ENCODE measurements around the gene TPM4.

Gene TPM4

GRCh38 chr19:16095071-16095571, 18.8 kb downstream of the TPM4 start:
- TF ChIP-seq SIN3A (IDR thresholded peaks at IDR 0.05; ENCODE audit: borderline replicate concordance, insufficient read depth, low read length) (no peak), TAF1 (IDR thresholded peaks at IDR 0.05; ENCODE audit: borderline replicate concordance, insufficient read depth, low read length) (no peak), POLR2AphosphoS5 (IDR thresholded peaks at IDR 0.05; ENCODE audit: low read depth, low read length) (no peak), FOXP2 (optimal IDR thresholded peaks at IDR 0.05; ENCODE audit: borderline replicate concordance, extremely low read depth, extremely low read length, insufficient read depth) (no peak), REST (IDR thresholded peaks at IDR 0.05; ENCODE audit: insufficient read depth in 1 of 2, low read depth in 2 of 2, low read length in 2 of 2) (no peak)

- TF ChIP-seq TAF1 (IDR thresholded peaks at IDR 0.05; ENCODE audit: borderline replicate concordance, insufficient read depth, low read length) = no peak
- no peak for TF ChIP-seq POLR2AphosphoS5 (IDR thresholded peaks at IDR 0.05; ENCODE audit: low read depth, low read length)
- no peak for TF ChIP-seq FOXP2 (optimal IDR thresholded peaks at IDR 0.05; ENCODE audit: borderline replicate concordance, extremely low read depth, extremely low read length, insufficient read depth)
- TF ChIP-seq SIN3A (IDR thresholded peaks at IDR 0.05; ENCODE audit: borderline replicate concordance, insufficient read depth, low read length) = no peak
- TF ChIP-seq REST (IDR thresholded peaks at IDR 0.05; ENCODE audit: insufficient read depth in 1 of 2, low read depth in 2 of 2, low read length in 2 of 2) = no peak
Observed at GRCh38 chr19:16096280-16096855, 20.1 kb downstream of the TPM4 start.

GRCh38 chr19:16098416-16098768, 22.1 kb downstream of the TPM4 start:
- TF ChIP-seq POLR2AphosphoS5 (IDR thresholded peaks at IDR 0.05; ENCODE audit: low read depth, low read length) = no peak
- no peak for TF ChIP-seq TAF1 (IDR thresholded peaks at IDR 0.05; ENCODE audit: borderline replicate concordance, insufficient read depth, low read length)
- TF ChIP-seq FOXP2 (optimal IDR thresholded peaks at IDR 0.05; ENCODE audit: borderline replicate concordance, extremely low read depth, extremely low read length, insufficient read depth) = no peak
- TF ChIP-seq REST (IDR thresholded peaks at IDR 0.05; ENCODE audit: insufficient read depth in 1 of 2, low read depth in 2 of 2, low read length in 2 of 2) = no peak
- no peak for TF ChIP-seq SIN3A (IDR thresholded peaks at IDR 0.05; ENCODE audit: borderline replicate concordance, insufficient read depth, low read length)

GRCh38 chr19:16098821-16099220, 22.5 kb downstream of the TPM4 start:
- no peak for TF ChIP-seq POLR2AphosphoS5 (IDR thresholded peaks at IDR 0.05; ENCODE audit: low read depth, low read length)
- TF ChIP-seq TAF1 (IDR thresholded peaks at IDR 0.05; ENCODE audit: borderline replicate concordance, insufficient read depth, low read length) = no peak
- no peak for TF ChIP-seq REST (IDR thresholded peaks at IDR 0.05; ENCODE audit: insufficient read depth in 1 of 2, low read depth in 2 of 2, low read length in 2 of 2)
- TF ChIP-seq FOXP2 (optimal IDR thresholded peaks at IDR 0.05; ENCODE audit: borderline replicate concordance, extremely low read depth, extremely low read length, insufficient read depth) = no peak

- no peak for TF ChIP-seq FOXP2 (optimal IDR thresholded peaks at IDR 0.05; ENCODE audit: borderline replicate concordance, extremely low read depth, extremely low read length, insufficient read depth)
- TF ChIP-seq TAF1 (IDR thresholded peaks at IDR 0.05; ENCODE audit: borderline replicate concordance, insufficient read depth, low read length) = no peak
- TF ChIP-seq POLR2AphosphoS5 (IDR thresholded peaks at IDR 0.05; ENCODE audit: low read depth, low read length) = no peak
- no peak for TF ChIP-seq SIN3A (IDR thresholded peaks at IDR 0.05; ENCODE audit: borderline replicate concordance, insufficient read depth, low read length)
- no peak for TF ChIP-seq REST (IDR thresholded peaks at IDR 0.05; ENCODE audit: insufficient read depth in 1 of 2, low read depth in 2 of 2, low read length in 2 of 2)
Observed at GRCh38 chr19:16100524-16100923, 24.2 kb downstream of the TPM4 start.

Data from PFSK-1 (cell line).